HG03064 (cell line): ENCODE data around the gene WWC2.
"Not testable (repeated sequence)": the region's sequence is repeated elsewhere in the genome, so short reads cannot be mapped to it uniquely, and the experiment has no call there.

Source experiments
- ATAC-seq: cut with Tn5 transposase; IDR thresholded peaks from one replicate; pipeline ENCODE4 v1.9.1; 2021; ENCODE audit warnings: low read depth; ENCODE audit not compliant: unreplicated experiment

Gene WWC2

GRCh38 chr4:183321516-183321915 lies 222.5 kb downstream of the WWC2 start:
- ATAC-seq: peak; percentile 17

- ATAC-seq: no peak
Observed at GRCh38 chr4:183322326-183322725, 223.3 kb downstream of the WWC2 start, which contains the start of gene CLDN24. Gene CLDN24, minus strand, starts transcription at chr4:183322426. Its CDS starts 0 bp downstream, at chr4:183322426.

GRCh38 chr4:183323295-183323694 lies 224.2 kb downstream of the WWC2 start:
- ATAC-seq: no peak

GRCh38 chr4:183324056-183324455 lies 225.0 kb downstream of the WWC2 start:
- not testable (repeated sequence) for ATAC-seq

- no peak for ATAC-seq
Observed at GRCh38 chr4:183324619-183325018, 225.6 kb downstream of the WWC2 start.

- not testable (repeated sequence) for ATAC-seq
Observed at GRCh38 chr4:183326387-183326786, 227.3 kb downstream of the WWC2 start.

GRCh38 chr4:183326853-183327252 lies 227.8 kb downstream of the WWC2 start:
- no peak for ATAC-seq

- ATAC-seq: no peak
Observed at GRCh38 chr4:183327827-183328226, 228.8 kb downstream of the WWC2 start.

GRCh38 chr4:183328832-183329231 lies 229.8 kb downstream of the WWC2 start:
- ATAC-seq: no peak

- no peak for ATAC-seq
Observed at GRCh38 chr4:183329244-183329643, 230.2 kb downstream of the WWC2 start.

GRCh38 chr4:183329954-183330742 lies 231.1 kb downstream of the WWC2 start:
- ATAC-seq: no peak

- ATAC-seq: no peak
Observed at GRCh38 chr4:183330841-183331240, 231.8 kb downstream of the WWC2 start.

- ATAC-seq: no peak
Observed at GRCh38 chr4:183332447-183332846, 233.4 kb downstream of the WWC2 start.

- ATAC-seq: no peak
Observed at GRCh38 chr4:183333202-183333601, 234.1 kb downstream of the WWC2 start.

- ATAC-seq: no peak
Observed at GRCh38 chr4:183333983-183334382, 234.9 kb downstream of the WWC2 start.

GRCh38 chr4:183335369-183335940 lies 236.4 kb downstream of the WWC2 start:
- ATAC-seq: no peak

GRCh38 chr4:183337349-183337748 lies 238.3 kb downstream of the WWC2 start:
- ATAC-seq: no peak

- no peak for ATAC-seq
Observed at GRCh38 chr4:183337833-183338232, 238.8 kb downstream of the WWC2 start.

GRCh38 chr4:183342541-183343533 lies 243.8 kb downstream of the WWC2 start:
- no peak for ATAC-seq

GRCh38 chr4:183343730-183344129 lies 244.7 kb downstream of the WWC2 start:
- ATAC-seq: no peak
